Activated effector memory CD4-positive, alpha-beta T cell treated with Interleukin-2 at 50 U/mL for 16 hours (primary cell): Measurements from ENCODE around the gene HSD17B12.
"Not testable (repeated sequence)": the region's sequence is repeated elsewhere in the genome, so short reads cannot be mapped to it uniquely, and the experiment has no call there.

Experiments
- DNase-seq: peaks from one replicate; pipeline ENCODE4 v3.0.0-alpha.2; 2020

The HSD17B12 gene

DNA sequence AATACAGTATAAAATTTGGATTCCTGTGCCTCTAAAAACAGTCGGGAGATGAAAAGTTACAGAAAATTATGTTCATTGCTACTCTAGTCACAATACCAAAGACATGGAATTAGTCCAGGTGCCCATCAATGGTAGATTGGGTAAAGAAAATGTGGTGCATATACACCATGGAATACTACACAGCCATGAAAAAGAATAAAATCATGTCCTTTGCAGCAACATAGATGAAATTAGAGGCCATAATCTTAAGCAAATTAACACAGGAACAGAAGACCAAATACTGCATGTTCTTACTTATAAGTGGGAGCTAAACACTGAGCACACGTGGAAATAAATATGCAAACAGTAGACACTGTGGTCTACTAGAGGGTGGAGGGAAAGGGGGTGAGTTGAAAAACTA lies 67.6 kb downstream of the HSD17B12 start:
- no peak for DNase-seq

DNA sequence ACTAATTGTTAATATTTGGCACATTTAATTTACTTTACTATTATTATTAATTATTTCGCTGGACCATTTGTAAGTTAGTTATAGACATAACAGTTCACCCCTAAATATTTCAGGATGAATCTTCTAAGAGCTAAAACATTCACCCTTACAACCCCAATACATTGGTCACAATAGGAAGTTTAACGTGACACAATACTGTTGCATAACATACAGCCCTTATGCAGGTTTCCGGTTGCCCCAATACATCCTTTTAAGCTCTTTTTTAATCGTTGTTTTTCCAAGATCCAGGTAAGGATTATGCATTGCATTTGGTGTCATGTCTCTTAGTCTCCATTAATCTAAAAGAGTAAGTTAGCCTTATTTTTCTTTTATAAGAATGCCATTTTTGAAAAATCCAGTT lies 71.2 kb downstream of the HSD17B12 start:
- no peak for DNase-seq

DNA sequence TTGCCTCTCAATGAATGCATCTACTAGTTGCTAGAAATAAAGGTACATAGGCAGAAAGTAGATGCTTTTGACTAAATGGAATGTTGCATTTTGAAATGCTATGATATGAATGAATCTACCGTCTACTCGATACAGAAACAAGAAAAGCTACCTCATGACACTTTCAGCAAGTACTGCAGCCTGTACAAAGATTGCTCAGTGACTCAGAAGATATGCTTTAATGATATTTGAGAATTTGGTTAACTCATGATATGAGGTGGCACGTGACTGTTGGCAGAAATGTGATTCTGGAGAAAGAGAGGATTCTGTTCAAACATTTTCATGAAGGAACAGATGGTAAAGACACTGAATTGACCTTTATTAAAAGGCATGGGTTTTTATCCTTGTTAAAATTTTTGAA lies 76.0 kb downstream of the HSD17B12 start:
- no peak for DNase-seq

DNA sequence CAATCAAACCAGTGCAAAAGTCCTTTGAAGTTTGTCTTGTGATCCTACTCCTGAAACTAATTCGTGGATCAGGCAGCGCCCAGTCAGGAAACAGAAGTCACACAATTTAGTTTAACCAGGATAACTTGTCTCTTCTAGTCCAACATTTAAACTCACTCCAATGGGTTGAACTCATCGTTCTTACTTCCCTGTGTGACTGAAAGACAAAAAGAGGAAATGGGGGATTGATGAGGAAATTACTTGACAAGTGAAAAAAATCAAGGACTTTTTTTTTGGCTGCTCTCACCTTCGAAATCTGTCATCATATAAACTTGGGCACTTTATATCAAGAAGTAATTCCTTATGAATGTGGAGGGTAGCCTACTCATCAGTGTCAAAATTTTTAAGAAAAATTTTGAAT lies 78.4 kb downstream of the HSD17B12 start:
- DNase-seq = no peak

DNA sequence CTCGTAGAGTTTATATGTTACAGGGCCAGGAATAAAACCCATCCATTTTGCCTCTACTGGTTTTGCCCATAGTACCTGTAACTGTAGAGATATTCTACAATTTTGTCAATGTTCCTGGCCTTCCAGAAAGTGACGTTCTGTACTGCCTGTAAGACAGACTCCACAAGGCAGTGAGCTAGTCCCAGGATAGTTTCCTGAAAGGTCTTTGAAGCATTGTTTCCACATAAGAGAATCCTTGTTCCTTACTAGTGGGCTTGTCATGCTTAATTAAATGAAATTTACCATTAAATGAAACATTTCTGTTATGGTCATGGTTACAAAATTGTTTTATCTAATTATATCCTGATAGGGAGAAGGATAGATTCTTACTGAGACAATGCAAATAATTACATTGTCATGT lies 80.4 kb downstream of the HSD17B12 start:
- DNase-seq = no peak

DNA sequence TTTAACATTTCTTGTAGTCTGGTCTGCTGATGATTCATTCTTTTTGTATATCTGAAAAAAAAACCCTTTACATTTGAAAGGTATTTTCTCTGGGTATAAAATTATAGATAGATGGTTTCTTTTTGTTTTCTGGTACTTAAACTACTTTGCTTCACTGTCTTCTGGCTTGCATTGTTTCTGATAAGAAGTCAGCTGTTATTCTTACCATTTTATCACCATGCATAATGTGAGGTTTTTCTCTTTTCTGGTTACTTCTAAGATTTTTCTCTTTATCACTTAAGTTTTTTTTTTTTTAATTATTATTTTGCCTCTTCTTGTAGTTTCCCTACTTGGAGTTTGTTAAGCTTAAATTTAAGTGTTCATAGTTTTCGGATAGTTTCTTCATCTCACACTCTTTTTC lies 84.7 kb downstream of the HSD17B12 start:
- no peak for DNase-seq

DNA sequence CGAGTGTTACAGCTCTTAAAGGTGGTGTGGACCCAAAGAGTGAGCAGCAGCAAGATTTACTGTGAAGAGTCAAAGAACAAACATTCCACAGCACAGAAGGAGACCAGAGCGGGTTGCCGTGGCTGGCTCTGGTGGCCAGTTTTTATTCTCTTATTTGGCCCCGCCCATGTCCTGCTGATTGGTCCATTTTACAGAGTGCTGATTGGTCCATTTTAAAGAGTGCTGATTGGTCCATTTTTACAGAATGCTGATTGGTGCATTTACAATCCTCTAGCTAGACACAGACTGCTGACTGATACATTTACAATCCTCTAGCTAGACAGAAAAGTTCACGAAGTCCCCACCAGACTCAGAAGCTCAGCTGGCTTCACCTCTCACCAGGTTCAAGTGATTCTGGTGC lies 88.1 kb downstream of the HSD17B12 start:
- DNase-seq = not testable (repeated sequence)

DNA sequence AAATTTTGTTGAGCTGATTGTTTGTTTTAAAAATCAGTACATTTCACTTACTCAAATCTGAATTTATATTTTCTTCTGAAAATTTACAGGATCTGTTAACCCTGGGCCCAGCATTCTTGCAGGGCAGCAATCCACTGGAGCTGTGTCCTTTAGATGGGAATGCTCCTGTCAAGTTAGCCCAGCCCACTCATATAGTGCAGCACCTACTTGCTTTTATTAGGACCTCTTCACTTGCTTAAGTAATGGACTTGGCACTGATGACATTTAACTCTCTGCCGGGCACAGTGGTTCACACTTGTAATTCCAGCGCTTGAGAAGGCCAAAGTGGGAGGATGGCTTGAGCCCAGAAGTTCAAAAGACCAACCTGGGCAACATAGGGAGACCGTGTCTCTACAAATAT lies 89.6 kb downstream of the HSD17B12 start:
- DNase-seq = no peak

DNA sequence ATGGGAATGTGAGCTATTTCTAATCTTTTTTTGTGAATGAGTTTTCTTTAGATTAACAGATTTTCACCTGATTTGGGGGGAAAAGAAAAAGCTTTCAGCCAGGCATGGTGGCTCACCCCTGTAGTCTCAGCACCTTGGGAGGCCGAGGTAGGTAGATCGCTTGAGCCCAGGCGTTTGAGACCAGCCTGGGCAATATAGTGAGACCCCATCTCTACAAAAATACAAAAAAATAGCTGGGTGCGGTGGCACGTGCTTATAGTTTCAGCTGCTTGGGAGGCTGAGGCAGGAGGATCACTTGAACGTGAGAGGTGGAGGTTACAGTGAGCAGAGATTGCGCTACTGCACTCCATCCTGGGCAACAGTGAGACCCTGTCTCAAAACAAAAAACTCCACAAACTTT lies 92.2 kb downstream of the HSD17B12 start:
- DNase-seq = no peak

DNA sequence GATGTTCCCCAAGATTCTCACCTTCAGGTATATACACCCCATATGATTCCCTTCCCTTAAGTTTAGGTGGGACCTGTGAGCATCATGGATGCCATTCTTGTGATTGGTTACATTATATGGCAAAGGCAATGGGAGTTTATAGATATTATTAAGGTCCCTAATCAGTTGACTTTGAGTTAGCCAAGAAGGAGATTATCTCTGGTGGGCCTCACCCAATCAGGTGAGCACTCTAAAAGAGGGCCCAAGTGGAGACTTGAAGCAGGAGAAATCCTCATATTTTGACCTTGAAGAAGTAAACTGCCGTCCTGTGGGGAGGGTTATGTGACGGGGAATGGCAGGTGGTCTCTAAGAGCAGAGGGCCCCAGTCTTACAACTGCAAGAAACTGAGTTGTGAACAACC lies 94.2 kb downstream of the HSD17B12 start:
- DNase-seq = no peak

DNA sequence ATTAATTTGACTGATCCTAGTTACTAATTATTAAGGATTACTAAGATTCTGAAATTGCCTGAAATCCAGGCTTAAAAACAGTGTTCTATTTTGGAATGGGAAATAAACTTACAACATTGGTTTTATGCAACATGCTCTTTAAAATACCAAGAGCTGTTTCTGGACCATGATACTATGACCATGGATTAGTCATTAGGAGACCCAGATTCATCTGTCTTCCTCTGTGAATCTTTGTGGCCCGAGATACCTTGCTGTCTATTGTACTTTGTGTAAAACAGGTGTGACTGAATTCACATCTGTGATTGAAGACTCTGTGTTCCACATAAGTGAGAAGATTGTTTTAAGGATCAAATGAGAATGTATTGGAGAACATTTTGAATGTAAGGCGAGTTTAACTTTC lies 98.8 kb downstream of the HSD17B12 start:
- no peak for DNase-seq

DNA sequence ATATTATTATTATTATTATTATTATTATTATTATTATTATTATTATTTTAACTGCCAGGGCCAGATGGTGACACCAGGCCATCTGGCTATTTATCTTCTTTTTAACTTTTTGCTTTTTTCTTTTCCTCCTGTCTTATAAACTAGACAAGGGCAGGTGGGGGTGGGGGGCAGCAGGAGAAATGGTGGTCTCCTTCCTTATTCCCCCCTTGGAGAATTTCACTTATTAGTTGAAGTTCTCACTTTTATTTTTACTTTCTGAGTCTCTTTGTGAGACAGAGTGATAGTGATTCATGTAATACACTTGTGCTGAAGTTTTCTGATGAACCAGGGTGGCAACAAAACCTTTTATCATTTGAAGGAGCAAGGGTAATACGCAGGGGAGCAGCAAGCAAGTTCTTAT lies 103.8 kb downstream of the HSD17B12 start:
- no peak for DNase-seq

DNA sequence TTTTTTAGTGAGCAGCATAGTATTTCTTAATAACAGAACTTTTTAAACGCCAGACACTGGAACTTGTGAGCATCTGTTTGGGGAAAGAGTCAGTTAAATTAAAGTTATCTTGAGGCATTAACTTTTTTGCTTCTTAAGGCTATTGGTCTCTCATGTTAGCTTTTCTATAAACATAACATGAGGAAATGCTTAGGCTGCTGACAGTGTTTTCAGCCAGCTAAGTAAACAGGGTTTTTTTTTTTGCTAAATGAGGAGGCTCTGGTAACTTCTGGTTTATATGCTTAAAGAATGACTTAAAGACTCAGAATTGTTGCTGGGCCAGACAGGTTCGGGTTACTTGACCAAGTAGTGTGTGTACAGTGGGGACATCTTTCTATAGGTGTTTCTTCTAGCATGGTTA lies 104.3 kb downstream of the HSD17B12 start:
- no peak for DNase-seq

DNA sequence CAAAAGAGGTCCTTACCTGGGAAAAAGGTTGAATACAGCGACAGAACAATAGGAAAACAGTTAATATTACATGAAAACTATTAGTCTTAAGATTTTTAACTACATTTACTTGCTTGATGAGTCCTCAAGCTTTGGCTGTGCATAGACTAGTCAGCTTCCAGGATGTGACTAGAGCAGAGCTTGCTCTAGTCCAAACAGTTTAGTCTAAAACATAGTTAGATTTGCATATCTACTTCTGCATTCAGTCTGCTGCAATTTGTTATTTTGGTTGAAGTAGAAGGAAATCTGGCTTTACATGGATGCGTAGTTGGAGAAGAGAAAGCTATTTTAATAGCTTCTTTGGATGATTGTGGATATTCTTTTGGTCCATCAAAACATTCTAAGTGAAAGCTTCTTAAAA lies 104.8 kb downstream of the HSD17B12 start:
- no peak for DNase-seq

DNA sequence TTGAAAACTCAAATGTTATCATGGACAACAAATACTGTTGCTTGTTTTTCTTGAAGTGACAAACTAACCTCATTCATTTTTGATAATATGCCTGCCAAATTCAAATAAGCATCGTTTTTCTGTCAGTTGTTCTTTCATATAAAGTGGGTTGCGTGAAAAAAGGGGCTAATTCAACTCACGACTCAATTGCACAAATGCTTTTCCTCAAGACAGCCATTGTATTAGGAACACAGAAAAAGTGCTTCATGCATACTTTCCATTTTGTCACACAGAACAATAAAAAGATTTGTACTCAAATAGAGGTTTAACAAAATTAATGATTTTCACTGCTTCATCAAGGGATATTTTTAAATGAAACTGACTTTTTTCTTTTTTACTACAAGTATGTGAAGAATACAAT lies 105.5 kb downstream of the HSD17B12 start:
- DNase-seq = no peak

DNA sequence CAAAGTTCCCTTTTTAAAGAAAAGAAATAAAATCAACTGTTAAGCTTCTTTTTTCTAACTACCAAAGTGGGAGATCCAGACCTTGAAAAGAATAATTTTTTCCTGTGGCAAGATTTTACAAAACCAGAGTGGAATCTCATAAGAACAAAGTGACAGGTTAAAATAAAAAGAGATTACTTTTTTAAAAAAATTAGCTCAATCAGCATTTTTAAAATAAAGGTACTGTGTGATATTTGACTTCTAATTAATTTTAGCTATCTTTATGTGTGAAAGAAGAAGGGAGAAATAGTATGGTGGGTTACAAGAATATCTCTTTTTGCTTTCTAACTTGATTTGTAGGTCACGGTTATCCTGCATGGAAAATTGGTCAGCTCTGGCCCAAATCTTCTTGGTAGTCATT lies 107.3 kb downstream of the HSD17B12 start:
- no peak for DNase-seq

DNA sequence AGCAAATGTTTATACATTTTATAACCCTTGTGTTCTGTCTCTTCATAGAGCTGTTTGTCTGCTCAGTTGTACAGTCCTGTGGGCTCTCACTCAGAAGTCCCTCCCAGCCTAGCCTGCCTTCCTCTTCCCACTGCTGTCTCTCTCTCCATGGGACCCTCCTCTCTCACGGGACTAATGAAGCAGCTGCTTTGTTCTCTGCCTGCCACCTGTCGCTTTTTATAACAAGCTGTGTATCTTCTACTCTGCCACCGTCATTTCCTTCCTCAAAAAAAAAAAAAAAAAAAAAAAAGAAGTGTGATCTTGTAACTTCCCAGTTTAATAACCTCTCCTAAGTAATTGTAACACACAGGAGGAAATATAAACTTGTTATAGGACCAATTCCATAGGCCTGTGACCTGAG lies 107.9 kb downstream of the HSD17B12 start:
- no peak for DNase-seq

DNA sequence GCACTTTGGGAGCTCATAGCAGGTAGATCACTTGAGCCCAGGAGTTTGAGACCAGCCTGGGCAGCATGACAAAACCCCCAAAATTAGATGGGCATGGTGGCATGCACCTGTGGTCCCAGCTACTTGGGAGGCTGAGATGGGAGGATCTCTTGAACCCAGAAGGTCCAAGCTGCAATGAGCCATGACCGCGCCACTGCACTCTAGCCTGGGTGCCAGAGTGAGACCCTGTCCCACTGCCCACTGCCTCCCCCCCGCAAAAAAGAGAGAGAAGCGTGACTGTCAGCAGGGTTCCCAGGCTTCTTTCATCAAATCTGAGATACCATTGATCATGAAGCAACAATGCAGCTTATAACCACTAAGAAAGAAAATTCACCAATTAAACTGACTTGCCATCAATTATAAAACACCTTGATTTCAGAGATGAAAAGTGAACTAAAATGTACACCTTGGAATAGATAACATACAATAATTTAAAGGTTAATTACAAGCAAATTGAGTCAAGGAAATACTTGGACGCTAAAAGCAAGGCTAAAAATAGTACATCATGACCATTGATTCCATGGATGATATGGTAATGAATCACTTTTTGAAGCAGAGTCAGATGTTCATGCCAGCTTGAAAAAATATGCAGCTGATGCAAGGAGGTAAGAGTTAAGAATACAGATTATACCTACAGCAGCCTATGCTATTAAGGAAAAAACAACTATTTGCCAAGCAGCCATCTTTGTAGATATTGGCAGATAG lies 109.3 kb downstream of the HSD17B12 start:
- no peak for DNase-seq

DNA sequence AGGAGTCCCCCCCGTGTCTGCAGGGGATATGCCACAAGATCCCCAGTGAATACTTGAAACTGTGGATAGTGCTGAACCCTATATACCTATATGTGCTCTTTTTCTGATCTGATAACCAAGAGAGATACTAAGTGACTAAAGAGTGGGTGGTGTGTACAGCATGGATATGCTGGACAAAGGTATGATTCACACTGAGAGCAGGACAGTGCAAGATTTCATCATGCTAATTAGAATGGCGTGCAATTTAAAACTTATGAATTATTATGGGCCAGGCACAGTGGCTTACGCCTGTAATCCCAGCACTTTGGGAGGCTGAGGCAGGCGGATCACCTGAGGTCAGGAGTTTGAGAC lies 109.9 kb downstream of the HSD17B12 start:
- no peak for DNase-seq

DNA sequence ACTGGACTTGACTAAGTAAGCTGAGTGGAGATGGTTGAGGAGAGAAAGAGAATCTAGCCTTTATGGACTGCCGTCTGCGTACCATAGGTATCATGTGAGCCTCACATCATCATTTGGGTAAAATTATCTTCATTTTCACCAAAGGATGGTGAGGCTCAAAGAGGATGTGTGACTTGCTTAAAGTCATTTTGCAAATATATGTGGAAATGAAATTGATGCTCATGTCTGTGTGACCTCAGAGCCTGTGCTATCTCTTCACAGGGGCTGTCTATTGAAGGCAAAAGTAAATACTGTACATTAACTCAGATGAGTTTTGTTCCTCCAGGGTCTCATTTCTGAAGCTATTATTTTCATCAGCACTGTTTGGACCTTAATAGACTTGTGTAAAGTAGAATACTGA lies 116.8 kb downstream of the HSD17B12 start:
- DNase-seq = no peak

DNA sequence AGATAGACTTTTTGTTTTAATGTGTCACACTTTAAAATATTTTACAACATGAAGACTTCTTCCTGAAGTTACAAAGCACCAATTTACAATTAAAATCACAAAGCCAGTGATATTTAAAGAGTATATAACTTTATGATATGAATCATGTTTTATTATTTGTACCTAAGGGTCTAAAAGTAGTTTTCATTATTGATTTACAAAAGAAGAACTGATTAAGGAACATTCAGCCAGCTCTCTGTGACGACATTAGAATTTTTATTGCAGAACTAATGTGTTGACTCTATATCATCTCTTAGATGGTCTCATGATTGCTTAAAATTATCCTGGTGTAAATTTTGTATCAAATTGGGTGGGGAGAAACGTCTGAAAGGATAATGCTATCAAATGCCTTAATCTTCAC lies 117.3 kb downstream of the HSD17B12 start:
- DNase-seq = no peak

DNA sequence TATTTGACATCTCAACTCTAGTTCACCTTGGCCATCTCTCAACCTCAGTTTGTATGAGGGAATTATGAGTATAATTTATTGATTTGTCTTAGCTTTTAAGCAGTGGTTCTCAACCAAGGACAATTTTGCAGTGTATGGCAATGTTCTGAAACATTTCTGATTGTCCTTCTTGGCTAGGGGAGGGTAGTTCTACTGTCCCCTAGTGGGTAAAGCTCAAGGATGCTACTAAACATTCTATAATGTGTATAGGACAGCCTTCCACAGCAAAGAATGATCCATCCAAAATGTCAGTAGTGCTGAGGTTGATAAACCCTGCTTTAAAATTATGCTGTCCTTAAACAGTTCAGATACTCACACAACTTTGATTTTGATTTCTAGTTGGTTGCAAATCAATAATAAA lies 122.0 kb downstream of the HSD17B12 start:
- DNase-seq = no peak

DNA sequence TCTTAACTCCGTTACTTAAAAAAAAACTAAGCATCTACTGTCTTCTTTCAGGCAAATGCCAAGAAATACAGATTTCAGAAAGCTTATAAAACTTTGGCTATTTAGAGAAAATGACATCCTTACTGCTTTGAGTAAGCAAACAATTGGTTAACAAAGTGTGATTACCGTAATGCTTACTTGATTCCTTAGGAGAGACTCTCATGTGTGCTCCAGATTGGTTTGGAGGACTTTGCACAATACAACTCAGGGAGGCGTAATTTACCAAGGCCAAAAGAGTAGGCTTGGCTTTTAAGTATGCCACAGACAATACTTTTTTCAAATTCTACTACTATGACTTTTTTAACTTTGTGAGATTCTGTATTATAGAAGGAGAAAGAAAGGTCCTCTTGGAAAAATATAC lies 123.2 kb downstream of the HSD17B12 start:
- no peak for DNase-seq

DNA sequence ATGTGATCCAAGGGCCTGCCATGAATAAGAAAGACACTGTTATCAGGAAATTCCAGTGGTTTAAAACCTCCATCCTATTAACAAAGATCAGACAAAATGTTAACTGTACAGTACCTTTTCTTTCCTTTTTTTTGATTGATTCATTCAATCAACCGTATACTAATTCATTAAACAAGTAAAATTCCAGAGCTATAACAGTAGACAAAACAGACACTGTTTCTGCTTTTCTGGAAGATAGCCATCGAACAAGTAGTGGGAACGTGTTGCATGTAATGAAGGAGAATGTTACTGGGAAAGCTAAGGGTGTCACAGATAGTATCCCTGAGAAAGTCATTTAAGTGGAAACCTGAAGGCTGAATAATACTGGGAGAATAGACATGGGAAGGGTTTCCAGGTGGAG lies 126.4 kb downstream of the HSD17B12 start:
- DNase-seq = no peak

DNA sequence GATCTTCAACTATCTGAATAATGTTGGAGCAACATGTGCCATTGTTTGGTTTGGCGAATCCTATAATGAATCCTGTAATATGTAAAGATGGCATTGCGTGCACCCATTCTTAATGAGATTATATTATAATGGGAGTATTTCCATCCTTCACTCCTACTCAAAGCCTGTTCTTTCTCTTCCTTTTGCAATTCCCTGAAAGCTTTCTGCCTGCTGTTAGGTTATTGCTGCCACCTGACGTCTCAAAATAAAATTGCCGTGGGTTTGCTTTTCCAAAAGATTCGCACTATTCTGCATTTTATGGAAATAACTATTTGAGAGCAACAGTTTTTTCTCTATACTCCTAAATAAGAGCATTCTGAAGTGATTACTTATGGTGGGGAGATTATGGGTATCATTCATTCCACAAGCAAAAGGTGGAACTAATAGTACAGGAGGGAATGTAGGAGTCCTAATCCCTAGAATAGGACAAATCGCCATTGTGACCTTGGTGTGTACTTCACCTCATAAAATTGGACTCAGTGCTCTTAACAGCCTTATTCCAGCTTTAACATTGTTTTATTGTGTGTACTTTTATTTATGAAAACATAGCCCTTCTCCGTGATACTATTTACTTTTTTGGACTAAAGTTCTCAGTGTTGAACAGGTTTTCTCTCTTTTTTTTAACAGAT lies 130.5 kb downstream of the HSD17B12 start:
- DNase-seq = no peak
